ENCODE data around the gene NR2F1. TPM values are rescaled to one million over a fixed set of nuclear protein-coding genes. Genes with fewer than 3 reads are reported as not detected.

NR2F1 gene
- total RNA-seq, 2 experiments from 2014 or later, result not detected

- Mint-ChIP-seq H3K36me3 (peaks cover 3% of the 10 kb centered on the region), H3K27ac (no peak overlapping the region), H3K4me1 (ENCODE audit: low read depth) (peaks cover 11% of the 10 kb centered on the region), H3K9me3 (peaks cover 4% of the 10 kb centered on the region), H3K27me3 (peaks cover 55% of the 10 kb centered on the region), H3K4me3 (no peak overlapping the region)
- CTCF ChIA-PET, result no interaction called here
- intact Hi-C loops (cut with micrococcal nuclease), result no loop called here
- POLR2A ChIA-PET, result no interaction called here
- no peak for DNase-seq
These were observed 13.3 kb downstream of the NR2F1 start for GRCh38 chr5:93596310-93596675.

- intact Hi-C loops (cut with micrococcal nuclease), result no loop called here
- no peak for DNase-seq
- Mint-ChIP-seq H3K27ac (no peak overlapping the region), H3K4me1 (ENCODE audit: low read depth) (peaks cover 11% of the 10 kb centered on the region), H3K27me3 (peaks cover 56% of the 10 kb centered on the region), H3K9me3 (peaks cover 4% of the 10 kb centered on the region), H3K36me3 (peaks cover 3% of the 10 kb centered on the region), H3K4me3 (no peak overlapping the region)
- ChIA-PET CTCF (interaction anchor here (1.1 kb wide), 1 partner anchor 205 kb away, joined by 3 read pairs; no protein-coding TSS in a partner anchor), POLR2A (no interaction called here)
These were observed 13.9 kb downstream of the NR2F1 start for GRCh38 chr5:93596676-93597490.

- CTCF ChIA-PET, result interaction anchor here (1.1 to 1.9 kb wide), 3 partner anchors 10 to 203 kb away, joined by 3 to 9 read pairs (median 7); no protein-coding TSS in a partner anchor
- H3K9me3 Mint-ChIP-seq, result peaks cover 4% of the 10 kb centered on the region
- H3K36me3 Mint-ChIP-seq, result peaks cover 3% of the 10 kb centered on the region
- POLR2A ChIA-PET, result no interaction called here
- H3K4me3 Mint-ChIP-seq, result no peak overlapping the region
- H3K27me3 Mint-ChIP-seq, result peaks cover 61% of the 10 kb centered on the region
- DNase-seq, result no peak
- H3K4me1 Mint-ChIP-seq (ENCODE audit: low read depth), result peaks cover 11% of the 10 kb centered on the region
- intact Hi-C loops (cut with micrococcal nuclease), result no loop called here
- H3K27ac Mint-ChIP-seq, result no peak overlapping the region
These were observed 15.3 kb downstream of the NR2F1 start for GRCh38 chr5:93598091-93599000.

GRCh38 chr5:93599001-93599379 is 16.0 kb downstream of the NR2F1 start:
- no peak overlapping the region for H3K27ac Mint-ChIP-seq
- POLR2A ChIA-PET, result no interaction called here
- peaks cover 8% of the 10 kb centered on the region for H3K4me1 Mint-ChIP-seq (ENCODE audit: low read depth)
- no peak for DNase-seq
- H3K4me3 Mint-ChIP-seq, result no peak overlapping the region
- peaks cover 59% of the 10 kb centered on the region for H3K27me3 Mint-ChIP-seq
- H3K36me3 Mint-ChIP-seq, result peaks cover 6% of the 10 kb centered on the region
- intact Hi-C loops (cut with micrococcal nuclease), result no loop called here
- peaks cover 4% of the 10 kb centered on the region for H3K9me3 Mint-ChIP-seq
- CTCF ChIA-PET, result interaction anchor here (1.8 to 1.9 kb wide), 2 partner anchors 9 to 202 kb away, joined by 7 to 9 read pairs; no protein-coding TSS in a partner anchor

GRCh38 chr5:93599399-93600120 is 16.5 kb downstream of the NR2F1 start:
- ChIA-PET POLR2A (no interaction called here), CTCF (interaction anchor here (1.8 to 1.9 kb wide), 2 partner anchors 9 to 201 kb away, joined by 7 to 9 read pairs; no protein-coding TSS in a partner anchor)
- H3K27ac Mint-ChIP-seq, result no peak overlapping the region
- peaks cover 6% of the 10 kb centered on the region for H3K36me3 Mint-ChIP-seq
- H3K4me1 Mint-ChIP-seq (ENCODE audit: low read depth), result peaks cover 8% of the 10 kb centered on the region
- peaks cover 55% of the 10 kb centered on the region for H3K27me3 Mint-ChIP-seq
- intact Hi-C loops (cut with micrococcal nuclease), result loop anchor here (2.0 kb wide), 1 partner anchor 13 kb away; no protein-coding TSS in a partner anchor
- H3K4me3 Mint-ChIP-seq, result no peak overlapping the region
- H3K9me3 Mint-ChIP-seq, result peaks cover 4% of the 10 kb centered on the region
- no peak for DNase-seq

- CTCF ChIA-PET, result interaction anchor here (1.3 to 1.8 kb wide), 3 partner anchors 14 to 201 kb away, joined by 4 to 7 read pairs (median 6); no protein-coding TSS in a partner anchor
- no peak overlapping the region for H3K27ac Mint-ChIP-seq
- peaks cover 4% of the 10 kb centered on the region for H3K9me3 Mint-ChIP-seq
- peaks cover 55% of the 10 kb centered on the region for H3K27me3 Mint-ChIP-seq
- POLR2A ChIA-PET, result no interaction called here
- no peak for DNase-seq
- peaks cover 6% of the 10 kb centered on the region for H3K36me3 Mint-ChIP-seq
- H3K4me3 Mint-ChIP-seq, result no peak overlapping the region
- intact Hi-C loops (cut with micrococcal nuclease), result loop anchor here (2.0 kb wide), 1 partner anchor 14 kb away; no protein-coding TSS in a partner anchor
- peaks cover 5% of the 10 kb centered on the region for H3K4me1 Mint-ChIP-seq (ENCODE audit: low read depth)
These were observed 17.5 kb downstream of the NR2F1 start for GRCh38 chr5:93600409-93601070.

GRCh38 chr5:93601071-93601801 is 18.2 kb downstream of the NR2F1 start:
- H3K27ac Mint-ChIP-seq, result no peak overlapping the region
- intact Hi-C loops (cut with micrococcal nuclease), result loop anchor here (2.0 kb wide), 1 partner anchor 14 kb away; no protein-coding TSS in a partner anchor
- peaks cover 52% of the 10 kb centered on the region for H3K27me3 Mint-ChIP-seq
- no peak for DNase-seq
- CTCF ChIA-PET, result interaction anchor here (0.7 to 1.8 kb wide), 4 partner anchors 14 to 21 kb away, joined by 3 to 6 read pairs (median 4); partner anchors contain the start of gene NR2F1
- peaks cover under 1% of the 10 kb centered on the region for H3K9me3 Mint-ChIP-seq
- POLR2A ChIA-PET, result no interaction called here
- H3K4me1 Mint-ChIP-seq (ENCODE audit: low read depth), result peaks cover 3% of the 10 kb centered on the region
- H3K36me3 Mint-ChIP-seq, result peaks cover 3% of the 10 kb centered on the region
- H3K4me3 Mint-ChIP-seq, result no peak overlapping the region

GRCh38 chr5:93601802-93602155 is 18.8 kb downstream of the NR2F1 start:
- peaks cover 3% of the 10 kb centered on the region for H3K4me1 Mint-ChIP-seq (ENCODE audit: low read depth)
- peaks cover 51% of the 10 kb centered on the region for H3K27me3 Mint-ChIP-seq
- peaks cover 3% of the 10 kb centered on the region for H3K36me3 Mint-ChIP-seq
- no peak overlapping the region for H3K4me3 Mint-ChIP-seq
- H3K27ac Mint-ChIP-seq, result no peak overlapping the region
- no peaks in the 10 kb centered on the region for H3K9me3 Mint-ChIP-seq
- ChIA-PET CTCF (interaction anchor here (0.7 to 1.8 kb wide), 4 partner anchors 15 to 20 kb away, joined by 3 to 6 read pairs (median 4); partner anchors contain the start of gene NR2F1), POLR2A (interaction anchor here (0.9 kb wide), 1 partner anchor 30 kb away, joined by 3 read pairs; no protein-coding TSS in a partner anchor)
- DNase-seq, result no peak
- intact Hi-C loops (cut with micrococcal nuclease), result loop anchor here (2.0 kb wide), 2 partner anchors 15 to 31 kb away; no protein-coding TSS in a partner anchor

- H3K27ac Mint-ChIP-seq, result no peak overlapping the region
- intact Hi-C loops (cut with micrococcal nuclease), result loop anchor here (2.0 kb wide), 1 partner anchor 32 kb away; no protein-coding TSS in a partner anchor
These were observed 19.4 kb downstream of the NR2F1 start for GRCh38 chr5:93602241-93603077.

More at GRCh38 chr5:93602241-93603077, 19.4 kb downstream of the NR2F1 start:
- no peak for DNase-seq
- ChIA-PET CTCF (interaction anchor here (0.6 to 1.8 kb wide), 6 partner anchors 16 to 199 kb away, joined by 3 to 6 read pairs (median 4); partner anchors contain the start of genes NR2F1 and NR2F1-AS1), POLR2A (interaction anchor here (0.9 kb wide), 1 partner anchor 31 kb away, joined by 3 read pairs; no protein-coding TSS in a partner anchor)
- Mint-ChIP-seq H3K4me3 (no peak overlapping the region), H3K4me1 (ENCODE audit: low read depth) (peaks cover 5% of the 10 kb centered on the region), H3K36me3 (peaks cover 3% of the 10 kb centered on the region), H3K27me3 (peaks cover 53% of the 10 kb centered on the region), H3K9me3 (no peaks in the 10 kb centered on the region)
